GOT3 (cell line): Measurements from ENCODE around the gene CACNA1I.

Experiments
- DNase-seq: peaks from one replicate; lab custom pipeline; 2025; ENCODE audit warnings: mixed read lengths; lab: John Stamatoyannopoulos, UW

Gene CACNA1I

GRCh38 chr22:39625569-39626537 lies 55.3 kb downstream of the CACNA1I start:
- no peak for DNase-seq

- DNase-seq, result no peak
These were observed 56.7 kb downstream of the CACNA1I start for GRCh38 chr22:39627208-39627607.

DNA sequence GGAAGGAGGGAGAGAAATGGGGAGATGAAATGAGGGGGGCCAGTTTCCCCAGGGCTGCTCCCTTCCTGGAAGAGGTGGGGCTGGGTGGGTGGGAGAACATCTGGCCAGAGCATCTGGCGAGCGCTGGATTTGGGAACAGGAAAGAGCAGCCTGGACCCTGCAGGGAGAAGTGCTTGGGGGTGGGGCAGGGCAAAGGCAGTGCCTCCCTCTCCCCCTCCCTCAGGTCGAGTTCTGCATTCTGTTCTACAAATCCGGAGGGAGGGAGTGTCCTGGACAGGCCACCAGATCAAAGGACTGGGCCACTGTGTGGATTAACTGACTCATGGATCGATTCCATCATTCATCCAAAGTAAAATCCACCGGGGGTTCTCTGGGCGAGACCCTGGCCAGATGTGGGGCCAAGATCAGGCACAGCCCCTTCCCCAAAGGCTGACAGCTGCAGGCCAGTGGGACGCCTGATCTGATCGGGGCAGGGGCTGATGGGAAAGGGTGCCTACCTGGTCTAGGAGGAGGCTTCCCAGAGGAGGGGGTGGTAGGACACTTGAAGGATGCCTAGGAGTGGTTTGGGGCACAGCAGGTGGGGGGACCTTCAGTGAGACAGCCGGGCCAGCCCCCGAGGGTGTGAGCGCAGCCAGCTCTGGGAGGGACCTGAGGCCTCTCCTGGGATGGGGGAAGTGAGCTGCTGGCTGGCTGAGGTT lies 57.5 kb downstream of the CACNA1I start:
- no peak for DNase-seq

- no peak for DNase-seq
These were observed 58.1 kb downstream of the CACNA1I start for GRCh38 chr22:39628563-39629080.

DNA sequence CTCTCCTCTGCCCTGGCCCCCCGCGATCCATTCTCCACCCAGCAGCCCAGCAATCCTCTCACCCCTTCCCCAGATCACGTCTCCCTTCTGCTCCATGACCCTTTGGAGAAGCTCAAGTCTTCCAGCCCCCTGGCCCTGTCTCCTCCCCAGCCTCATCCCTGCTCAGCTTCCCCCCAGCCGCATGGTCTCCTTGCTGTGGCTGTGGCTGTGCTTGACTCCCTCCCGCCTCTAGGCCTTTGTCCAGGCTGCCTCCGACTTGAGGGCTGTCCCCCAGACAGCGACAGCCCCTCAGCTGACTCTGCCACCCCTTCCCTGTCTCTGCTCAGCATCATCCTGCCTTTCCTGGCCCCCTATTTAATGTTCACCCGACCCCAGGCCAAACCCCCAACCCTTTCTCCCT lies 59.3 kb downstream of the CACNA1I start:
- DNase-seq, result no peak

GRCh38 chr22:39630721-39631120 lies 60.2 kb downstream of the CACNA1I start:
- no peak for DNase-seq

- no peak for DNase-seq
These were observed 61.1 kb downstream of the CACNA1I start for GRCh38 chr22:39631381-39632286.

GRCh38 chr22:39634530-39635405 lies 64.2 kb downstream of the CACNA1I start:
- peak; percentile 23 for DNase-seq

DNA sequence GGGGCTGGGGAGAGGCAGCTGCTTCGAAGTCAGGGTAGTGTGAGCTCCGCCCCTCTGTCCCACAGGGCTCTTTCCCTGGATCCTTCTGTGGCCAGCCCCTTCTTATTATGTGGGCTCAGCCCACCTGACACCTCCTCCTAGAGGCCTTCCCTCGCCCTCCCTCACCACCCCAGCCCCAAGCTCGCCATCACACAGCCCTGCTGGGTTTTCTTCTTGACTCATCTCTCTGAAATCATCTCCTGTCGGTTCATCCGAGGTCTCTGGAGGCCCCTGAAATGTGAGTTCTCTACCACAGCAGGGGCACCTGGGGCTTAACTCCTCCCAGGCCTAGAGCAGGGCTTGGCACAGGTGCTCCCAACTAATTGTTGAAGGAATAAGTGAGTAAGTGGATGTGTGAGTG lies 65.2 kb downstream of the CACNA1I start:
- DNase-seq, result no peak

DNA sequence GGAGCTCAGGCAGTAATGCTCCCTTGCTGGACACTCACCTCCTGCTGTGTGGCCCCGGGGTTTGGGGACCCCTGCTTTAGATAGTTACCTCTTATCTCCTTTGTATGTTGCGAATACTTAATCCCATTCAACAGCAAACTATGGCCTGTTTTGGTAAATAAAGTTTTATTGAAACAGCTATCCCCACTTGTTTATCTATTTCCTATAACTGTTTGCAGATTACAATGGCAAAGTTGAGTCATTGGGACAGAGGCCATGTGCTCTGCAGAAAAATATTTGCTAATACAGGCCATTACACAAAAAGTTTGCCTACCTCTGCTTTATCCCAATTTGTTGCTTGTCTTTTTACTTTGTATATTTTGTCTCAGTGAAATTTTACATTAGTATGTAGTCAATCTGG lies 68.4 kb downstream of the CACNA1I start:
- DNase-seq, result no peak

DNA sequence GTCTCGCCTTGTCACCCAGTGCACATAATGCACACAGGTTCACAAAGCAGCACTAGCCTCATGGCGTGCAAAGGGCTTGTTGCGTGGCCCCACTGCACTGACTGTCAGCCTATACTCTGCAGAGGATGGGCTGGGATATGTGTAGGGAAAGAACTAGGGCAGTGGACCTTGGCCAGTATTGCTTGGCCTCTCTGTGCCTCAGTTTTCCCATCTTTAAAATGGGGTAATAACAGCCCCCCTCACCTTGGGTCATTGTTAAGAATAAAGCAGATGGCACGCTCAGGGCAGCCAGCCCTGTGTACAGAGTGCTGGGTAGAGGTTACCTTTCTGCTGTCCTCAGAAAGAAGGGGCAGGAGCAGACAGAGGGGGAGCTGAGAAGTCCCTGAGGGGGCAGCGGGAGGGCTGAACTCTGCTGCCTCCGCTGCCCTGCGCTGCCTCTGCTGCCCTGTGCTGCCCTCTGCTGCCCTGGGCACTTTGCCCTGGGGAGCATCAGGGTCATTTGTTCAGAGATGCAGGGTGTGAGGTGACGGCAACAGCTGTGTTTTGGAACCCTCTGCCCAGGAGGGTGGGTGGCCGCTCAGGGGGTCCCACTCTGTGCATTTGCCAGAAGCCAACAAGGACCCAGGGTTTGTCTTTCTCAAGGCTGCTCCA lies 71.2 kb downstream of the CACNA1I start:
- no peak for DNase-seq

- DNase-seq, result no peak
These were observed 72.9 kb downstream of the CACNA1I start for GRCh38 chr22:39643311-39644083.

DNA sequence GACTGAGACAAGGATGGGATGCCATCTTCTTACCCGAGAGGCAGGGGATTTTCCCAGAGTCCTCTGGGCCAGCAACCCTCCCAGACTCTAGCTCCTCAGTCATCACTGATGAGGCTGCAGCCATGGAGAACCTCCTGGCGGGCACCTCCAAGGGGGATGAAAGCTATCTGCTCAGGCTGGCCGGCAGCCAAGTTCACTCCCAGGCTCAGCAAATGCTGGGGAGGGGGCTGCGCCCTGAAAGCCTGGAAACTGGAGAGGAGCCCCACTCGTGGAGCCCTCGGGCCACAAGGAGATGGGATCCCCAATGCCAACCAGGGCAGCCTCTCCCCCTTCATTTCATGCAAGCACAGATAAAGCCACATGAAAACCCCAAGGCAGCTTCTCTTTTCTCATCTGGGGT lies 75.0 kb downstream of the CACNA1I start:
- no peak for DNase-seq

DNA sequence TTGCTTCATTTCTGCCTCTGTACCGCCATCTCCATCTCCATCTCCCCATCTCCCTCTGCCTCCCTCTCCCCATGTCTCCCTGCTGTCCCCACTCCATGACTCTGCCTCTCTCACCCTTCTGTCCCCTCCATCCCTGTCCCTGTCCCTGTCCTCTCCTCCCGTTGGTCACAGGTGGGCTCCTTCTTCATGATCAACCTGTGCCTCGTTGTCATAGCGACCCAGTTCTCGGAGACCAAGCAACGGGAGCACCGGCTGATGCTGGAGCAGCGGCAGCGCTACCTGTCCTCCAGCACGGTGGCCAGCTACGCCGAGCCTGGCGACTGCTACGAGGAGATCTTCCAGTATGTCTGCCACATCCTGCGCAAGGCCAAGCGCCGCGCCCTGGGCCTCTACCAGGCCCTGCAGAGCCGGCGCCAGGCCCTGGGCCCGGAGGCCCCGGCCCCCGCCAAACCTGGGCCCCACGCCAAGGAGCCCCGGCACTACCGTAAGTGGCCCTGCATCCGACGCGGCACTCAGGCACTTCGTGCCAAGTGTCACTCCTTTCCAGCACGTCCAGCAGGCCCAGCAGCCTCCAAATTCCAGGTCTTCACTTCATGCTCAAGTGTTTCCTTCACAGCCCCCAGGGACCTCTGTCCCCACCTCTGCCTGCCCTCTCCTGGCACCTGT lies 76.0 kb downstream of the CACNA1I start:
- no peak for DNase-seq

GRCh38 chr22:39647836-39648629 lies 77.5 kb downstream of the CACNA1I start:
- no peak for DNase-seq

GRCh38 chr22:39648630-39648950 lies 78.0 kb downstream of the CACNA1I start:
- no peak for DNase-seq

DNA sequence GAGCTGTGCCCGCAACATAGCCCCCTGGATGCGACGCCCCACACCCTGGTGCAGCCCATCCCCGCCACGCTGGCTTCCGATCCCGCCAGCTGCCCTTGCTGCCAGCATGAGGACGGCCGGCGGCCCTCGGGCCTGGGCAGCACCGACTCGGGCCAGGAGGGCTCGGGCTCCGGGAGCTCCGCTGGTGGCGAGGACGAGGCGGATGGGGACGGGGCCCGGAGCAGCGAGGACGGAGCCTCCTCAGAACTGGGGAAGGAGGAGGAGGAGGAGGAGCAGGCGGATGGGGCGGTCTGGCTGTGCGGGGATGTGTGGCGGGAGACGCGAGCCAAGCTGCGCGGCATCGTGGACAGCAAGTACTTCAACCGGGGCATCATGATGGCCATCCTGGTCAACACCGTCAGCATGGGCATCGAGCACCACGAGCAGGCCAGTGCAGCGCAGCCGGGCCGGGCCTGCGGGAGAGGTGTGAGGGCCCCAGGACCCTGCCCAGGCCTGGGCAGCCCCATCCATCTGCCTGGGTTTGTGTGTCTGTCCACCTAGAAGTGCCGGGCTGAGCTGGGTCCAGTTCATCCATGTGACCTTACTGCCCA lies 79.0 kb downstream of the CACNA1I start:
- DNase-seq, result no peak
